Stimulated activated CD4-positive, alpha-beta T cell treated with anti-CD3 and anti-CD28 coated beads, Interleukin-15, amount 100 ng/mL, for 1 hour (primary cell): ENCODE results near the gene TMPRSS13.
"Not testable (repeated sequence)": the region's sequence is repeated elsewhere in the genome, so short reads cannot be mapped to it uniquely, and the experiment has no call there.

ENCODE experiments used
- DNase-seq, 2 donors: peaks; one replicate each; pipeline ENCODE4 v3.0.0-alpha.2; 2020; ENCODE audit warnings: low read depth in 1 of 2, low spot score in 1 of 2

TMPRSS13 gene

DNA sequence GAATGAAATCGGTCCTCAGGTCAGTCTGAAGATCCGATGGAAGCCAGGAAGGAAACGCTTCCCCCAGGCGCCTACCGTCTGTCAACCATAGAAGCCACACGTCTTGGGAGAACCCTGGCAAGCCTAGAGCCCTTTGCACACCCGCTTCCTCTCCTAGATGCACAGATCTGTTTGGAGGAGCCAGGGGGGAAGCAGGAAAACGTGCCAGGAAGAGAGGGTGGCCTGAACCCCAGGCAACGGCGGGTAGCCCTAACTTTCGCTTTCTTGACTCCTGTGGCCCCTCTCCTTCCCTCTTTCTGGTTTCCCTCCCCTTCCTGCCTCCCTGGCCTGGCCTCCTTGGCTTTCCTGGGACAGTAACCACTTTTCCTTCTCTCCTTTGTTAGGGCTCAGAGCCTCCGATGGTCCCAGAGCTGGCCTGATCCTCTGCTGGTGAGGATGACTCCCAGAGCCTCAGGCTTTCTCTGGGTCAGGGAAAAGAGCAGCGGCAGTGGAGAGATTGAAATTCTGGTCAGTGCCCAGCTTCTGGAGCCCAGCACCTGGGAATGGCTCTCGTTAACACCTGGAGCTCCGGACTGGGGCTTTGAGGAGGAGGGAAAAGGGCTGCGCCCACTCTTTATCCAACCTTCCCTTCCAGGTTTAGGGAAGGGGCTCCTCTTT, 54.8 kb downstream of the TMPRSS13 start:
- DNase-seq, result no peak

DNA sequence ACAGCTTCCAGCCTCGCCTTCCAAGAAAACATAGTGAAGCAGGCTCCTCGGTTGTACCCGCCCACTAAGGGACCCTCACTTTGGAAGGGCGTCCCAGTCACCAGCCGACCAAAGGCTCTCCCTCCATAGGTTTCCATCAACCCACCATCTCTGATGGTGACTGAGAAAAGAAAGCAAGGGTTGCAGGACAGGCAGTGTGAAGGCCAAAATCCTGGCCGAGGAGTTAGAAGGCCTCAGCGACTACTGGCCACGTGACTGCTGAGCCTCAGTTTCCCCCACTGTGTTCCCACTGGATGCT, 55.4 kb downstream of the TMPRSS13 start:
- DNase-seq, result no peak

DNA sequence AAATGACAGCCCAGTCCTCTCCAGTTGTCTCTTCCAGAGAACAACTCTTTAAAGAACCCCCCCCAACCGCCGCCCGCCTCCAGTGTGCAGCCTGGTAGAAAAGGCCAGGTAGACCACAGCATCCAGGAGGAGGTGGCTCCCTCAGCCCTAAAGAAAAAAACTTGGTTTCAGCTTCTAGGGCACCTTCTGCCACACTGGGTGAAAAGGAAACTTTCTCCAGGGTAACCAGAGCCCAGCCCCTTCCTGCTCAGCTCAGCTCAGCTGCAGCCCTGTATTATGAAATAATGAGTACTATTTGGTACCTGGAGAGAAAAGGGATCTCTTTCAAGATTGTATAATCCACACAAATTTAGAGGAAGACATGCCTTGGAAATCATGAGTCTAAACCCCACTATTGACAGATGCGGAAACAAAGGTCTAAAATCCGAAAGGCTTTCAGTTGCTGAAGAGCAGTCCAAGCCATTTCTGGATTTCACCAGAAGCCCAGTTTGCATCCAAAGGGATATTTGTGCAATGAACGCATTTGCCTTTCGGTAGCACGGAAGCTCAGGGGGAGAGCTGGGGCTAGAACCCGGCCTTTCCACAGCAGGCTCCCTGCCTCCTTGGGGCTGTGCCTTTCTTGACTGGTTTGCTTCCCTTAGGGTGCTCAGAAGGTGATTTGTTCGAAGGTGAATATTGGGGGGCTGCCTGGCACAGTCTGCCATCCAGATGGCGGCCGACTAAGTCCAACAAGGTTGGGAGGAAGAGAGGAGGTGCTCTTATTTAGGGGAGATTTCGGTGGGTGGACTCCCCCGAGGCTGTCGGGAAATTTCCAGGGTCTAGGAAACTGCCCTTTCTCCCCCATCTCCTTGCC, 56.0 kb downstream of the TMPRSS13 start:
- no peak for DNase-seq

DNA sequence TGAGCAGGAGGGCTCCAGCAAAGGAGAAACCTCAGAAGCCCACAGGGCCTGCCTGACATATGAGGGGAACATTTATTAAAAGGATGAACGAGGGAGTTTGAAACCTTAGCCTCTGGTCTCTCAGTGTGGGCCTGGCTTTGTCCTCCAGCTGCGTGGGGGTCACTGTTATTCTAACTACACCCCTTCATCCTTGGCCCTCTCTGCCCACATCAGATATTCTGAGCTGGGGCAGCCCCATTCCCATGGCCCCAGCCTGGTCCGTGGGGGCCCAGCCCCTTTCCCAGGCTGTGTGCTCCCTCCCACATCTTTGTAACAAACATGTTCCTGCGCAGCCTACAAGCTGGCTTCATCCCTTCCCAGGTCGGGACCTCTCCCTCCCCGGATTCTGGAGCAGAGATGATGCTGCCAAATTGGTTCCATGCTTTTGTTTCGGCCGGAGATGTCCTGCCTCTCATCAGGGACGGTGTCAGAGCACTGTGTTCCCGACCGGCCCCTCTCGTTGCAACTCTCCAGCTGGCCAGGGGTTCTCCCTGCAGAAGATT, 56.7 kb downstream of the TMPRSS13 start:
- no peak for DNase-seq

DNA sequence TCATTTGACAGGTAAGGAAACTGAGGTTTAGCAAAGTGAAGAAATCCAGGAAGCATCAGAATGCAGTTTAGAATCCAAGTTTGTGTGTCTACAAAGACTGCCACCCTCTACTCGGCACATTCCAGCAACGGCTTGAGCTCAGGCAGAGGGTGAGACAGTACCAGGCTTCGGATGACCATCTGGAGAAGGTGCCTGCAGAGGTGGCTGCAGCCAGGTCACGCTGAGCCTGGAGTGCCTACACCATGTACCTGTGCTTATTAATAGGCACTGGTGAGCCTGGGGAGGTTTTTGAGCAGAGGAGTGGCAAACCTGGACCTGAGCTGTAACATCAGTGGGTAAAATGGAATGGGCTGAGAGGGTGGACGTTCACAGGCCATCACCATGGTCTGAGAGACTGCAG, 57.4 kb downstream of the TMPRSS13 start:
- no peak for DNase-seq

DNA sequence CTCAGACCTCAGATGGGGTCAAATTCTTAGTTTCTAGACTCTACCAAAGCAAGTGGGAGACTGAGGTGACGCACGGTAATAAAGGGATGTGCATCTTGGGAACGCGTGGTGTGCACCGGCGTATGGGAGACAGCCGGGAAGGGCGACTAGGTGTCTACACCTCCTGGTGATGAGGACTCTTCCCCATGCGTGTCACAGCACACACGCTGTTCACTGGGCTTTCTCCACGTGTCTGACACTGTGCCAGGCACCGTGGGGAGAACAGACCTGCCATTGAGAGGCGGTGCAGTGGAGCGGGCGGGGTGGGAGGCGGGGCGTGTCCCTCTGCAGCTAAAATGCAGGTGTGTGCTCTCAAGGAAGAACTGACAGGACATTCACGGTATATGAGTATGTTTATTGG, 58.0 kb downstream of the TMPRSS13 start:
- DNase-seq, result no peak

DNA sequence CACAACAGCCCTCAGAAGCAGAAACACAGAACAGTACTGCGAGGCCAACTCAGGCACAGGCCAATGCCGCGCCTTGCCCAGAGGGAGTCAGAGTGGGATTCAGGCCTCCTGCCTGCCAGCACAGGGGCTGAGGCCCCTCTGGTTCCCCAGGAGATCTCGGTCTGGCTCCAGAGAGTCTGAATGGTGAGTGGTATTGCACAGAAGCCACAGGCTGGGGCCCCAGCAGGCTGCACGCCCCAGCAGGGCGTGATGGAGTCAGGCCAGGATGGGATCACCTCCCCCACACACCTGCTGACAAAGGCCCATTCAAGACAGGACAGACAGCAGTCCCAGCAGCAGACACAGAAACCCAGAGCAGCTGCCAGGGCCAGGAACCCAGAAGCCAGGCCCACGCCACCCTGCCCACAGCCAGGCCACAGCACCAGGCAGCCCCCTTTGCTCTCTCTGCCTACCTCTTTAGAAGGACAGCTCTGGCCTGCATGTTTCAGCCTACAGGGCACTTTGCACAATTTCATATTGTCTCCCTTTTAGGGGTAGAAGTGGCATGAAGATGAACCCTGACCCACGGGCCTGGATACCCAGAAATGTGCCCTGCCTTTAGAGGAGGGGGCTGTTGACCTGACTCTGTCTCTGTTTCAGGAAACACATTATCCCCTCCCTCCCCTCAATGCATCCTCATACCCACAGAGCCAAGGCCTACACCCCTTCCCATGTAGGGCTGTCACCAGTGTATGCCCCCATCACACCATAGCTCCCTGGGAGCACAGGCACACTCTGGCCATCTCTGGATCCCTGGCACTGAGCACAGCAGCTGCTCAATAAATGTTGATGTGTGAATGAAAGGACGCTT, 58.9 kb downstream of the TMPRSS13 start:
- DNase-seq, result no peak

DNA sequence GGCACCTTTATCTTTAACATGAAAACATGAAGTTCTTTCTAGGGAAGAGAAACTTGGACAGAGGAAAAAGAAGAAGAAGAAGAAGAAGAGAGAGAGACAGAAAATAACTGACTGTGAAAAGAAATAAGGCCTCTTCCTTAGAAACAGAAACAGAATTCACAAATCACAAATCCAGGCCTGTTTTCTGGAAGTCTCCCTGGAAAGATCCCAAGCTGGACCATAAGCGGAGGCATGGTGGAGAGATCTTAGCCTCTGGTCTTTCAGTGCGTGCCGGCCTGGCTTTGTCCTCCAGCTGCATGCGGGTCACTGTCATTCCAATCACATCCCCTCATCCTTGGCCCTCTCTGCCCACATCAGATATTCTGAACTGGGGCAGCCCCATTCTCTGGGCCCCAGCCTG, 59.6 kb downstream of the TMPRSS13 start:
- DNase-seq, result no peak

DNA sequence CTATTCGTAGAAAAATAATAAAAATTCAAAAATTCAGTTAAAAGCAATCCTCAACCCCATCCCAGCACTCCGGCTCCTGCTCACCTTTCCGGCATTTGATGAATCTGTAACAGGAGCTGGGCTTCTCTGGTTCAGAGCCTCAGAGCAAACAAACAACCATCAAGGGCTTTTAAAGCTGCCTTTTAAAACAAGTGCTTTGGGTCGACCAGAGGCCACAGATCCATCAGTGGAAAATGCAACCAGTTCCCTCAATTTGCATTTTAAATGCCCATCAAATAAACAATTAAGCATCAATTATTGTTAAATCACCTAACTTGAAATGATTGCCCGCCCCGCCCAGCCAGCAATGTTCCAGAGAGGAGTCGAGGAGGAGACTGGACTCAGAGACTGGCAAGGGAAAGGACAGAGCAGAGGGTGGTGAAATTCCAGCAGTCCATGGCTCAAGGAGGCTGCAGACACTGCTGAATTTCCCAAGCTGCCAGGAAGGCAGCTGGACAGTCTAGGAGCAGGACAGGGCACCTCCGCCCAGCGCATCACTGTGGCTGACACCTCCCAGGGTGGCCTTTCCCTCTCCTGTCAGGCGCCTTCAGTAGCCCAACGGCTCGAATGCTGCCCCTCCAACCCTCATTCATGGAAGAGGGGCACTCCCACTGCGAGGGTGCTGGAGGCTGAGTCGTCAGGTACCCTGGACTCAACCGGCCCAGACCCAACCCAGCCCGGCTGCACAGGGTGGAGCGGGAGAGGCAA, 60.2 kb downstream of the TMPRSS13 start:
- no peak for DNase-seq

DNA sequence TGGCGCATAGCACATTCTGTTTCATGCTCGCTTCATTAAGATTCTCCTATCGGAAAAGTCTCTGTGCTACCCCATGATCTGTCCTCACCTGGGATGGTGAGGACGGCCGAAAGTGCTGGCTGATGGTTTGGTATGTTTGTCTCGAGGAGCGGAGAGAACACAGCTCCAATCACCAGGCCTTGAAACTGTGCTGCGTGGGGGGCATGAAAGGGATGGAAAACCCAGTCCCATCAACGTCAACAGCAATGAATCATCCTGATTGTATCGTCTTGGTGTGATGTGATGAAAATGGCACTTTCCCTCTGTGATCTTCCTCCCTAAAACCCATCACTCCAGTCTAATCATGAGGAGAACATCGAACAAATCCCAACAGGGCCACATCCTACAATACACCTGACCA, 61.1 kb downstream of the TMPRSS13 start:
- no peak for DNase-seq

DNA sequence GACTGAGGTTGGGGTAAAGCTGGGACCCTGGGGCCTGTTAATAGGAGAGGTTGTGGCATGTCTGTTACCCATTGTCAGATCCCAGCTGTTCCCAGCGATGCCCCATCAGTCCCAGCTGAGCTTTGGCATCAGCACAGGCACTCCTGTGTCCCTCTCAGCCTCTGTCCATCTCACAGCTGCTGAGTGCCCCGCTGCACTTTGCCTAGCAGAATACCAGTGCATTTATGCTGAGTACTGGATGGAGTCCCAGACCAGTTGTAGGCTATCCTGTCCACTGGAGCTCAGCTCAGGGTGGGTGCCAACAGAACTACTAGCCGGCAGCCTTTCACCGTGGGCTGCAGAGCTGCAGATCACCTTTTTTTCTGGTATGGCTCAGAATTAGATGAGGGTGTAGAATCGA, 62.7 kb downstream of the TMPRSS13 start:
- DNase-seq, result no peak

DNA sequence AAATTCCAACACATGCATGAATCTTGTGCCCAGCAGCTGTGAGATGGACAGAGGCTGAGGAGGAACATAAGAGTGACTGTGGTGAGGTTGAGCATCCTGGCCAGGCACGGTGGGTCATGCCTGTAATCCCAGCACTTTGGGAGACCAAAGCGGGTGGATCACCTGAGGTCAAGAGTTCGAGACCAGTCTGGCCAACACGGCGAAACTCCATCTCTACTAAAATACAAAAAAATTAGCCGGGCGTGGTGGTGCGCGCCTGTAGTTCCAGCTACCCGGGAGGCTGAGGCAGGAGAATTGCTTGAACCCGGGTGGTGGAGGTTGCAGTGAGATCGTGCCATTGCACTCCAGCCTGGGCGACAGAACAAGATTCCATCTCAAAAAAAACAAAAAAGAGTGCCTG, 63.7 kb downstream of the TMPRSS13 start:
- DNase-seq, result not testable (repeated sequence)

DNA sequence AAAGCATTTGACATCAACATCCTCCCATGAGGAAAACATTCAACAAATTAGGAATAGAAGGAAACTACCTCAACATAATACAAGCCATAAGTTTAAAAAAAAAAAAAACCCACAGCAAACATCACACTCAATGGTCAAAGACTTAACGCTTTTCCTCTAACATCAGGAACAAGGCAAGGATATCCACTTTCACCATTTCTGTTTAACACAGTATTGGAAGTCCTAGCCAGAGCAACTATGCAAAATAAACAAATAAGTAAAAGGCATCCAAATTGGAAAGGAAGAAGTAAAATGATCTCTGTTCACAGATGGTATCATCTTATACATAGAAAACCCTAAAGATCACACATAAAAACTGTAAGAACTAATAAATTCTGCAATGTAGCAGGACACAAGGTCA, 65.8 kb downstream of the TMPRSS13 start:
- DNase-seq, result no peak

DNA sequence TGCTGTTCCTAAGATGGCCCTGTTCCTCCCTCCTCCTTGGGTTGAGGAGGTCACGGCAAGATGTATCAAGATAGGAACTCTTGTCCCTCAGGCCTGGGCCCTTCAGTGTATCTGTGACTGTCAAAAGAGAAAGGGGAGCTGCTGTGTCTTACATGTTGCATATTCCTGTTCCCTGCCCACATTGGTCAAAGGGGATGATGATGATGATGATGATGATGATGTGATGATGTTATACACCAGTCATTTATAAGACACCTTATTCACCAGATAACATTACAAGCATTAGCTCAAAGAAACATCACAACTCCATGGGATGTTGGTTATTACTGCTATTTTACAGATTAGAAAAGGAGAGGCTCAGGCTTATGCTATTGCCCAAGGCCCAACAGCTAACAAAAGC, 66.4 kb downstream of the TMPRSS13 start:
- DNase-seq, result no peak

DNA sequence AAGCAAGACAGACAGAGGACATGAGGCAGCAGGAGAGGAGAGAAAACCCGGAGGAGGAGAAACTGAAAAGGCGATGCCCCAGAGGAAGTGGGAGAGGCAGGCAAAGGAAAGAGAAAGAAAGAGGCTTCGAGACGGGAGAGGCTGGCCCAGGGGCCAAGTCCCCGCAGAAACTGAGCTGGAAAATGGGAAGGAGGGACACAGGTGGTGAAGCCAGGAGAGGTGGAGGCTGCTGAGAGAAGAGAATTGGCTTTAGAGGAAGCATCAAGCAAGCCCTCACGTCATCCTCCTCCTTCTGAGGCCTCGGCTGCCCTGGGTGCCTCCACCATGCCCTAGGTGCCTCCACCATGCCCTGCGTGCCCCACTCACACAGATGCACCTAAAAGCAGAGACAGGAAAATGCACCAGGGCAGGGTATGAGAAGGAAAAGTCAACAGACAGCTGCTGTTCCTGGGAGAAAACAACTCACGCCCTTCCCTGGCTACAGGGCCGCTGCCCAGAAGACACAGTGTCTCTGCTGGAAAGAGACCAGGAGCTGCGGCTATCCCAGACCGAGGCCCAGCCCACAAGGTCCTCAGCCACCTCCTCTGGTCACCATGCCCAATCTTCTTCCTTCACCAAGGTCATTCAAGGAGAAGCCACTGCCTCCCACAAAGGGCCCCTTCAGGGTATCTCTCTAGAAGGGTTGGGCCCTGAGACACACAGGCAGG, 67.0 kb downstream of the TMPRSS13 start:
- no peak for DNase-seq

DNA sequence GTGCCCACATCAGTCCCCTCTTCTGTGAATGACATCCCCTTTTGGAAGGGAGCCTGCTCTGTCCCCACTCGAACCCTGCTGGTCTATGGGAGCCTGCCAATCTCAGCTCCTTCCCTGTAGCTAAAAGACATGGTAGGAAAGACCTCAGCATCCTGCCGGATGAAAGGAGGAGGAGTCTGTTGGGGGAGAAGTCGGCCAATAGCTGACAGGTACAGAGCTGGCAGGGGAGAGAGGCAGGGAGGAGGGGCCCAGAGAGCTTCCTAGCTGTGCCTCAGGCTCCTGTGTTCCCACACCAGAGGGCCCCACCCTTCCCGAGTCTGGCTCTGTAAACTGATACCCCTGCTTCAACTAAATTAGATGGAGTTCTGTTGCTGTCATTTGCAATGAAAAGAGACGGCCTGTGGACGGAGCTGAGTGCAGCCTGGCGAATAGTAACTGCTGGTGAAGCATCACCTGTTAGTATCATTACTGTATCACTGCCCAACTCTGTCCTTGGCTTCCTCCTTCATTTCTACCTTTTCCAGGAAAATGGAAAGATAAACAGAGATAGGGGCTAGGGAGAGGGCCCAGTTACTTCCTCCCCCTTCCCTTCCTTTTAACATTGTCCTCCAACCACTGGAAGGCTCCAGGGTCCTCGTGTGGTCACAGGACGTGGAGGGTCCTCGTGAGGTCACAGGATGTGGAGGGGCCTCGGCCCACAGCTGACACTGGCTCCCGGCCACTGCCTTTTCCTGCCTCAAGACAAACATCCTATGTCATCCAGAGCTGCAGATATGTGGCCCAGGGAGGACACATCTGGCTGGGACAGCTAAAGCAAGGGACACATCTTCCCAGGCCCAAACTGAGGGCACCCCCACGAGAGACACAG, 67.8 kb downstream of the TMPRSS13 start:
- no peak for DNase-seq

DNA sequence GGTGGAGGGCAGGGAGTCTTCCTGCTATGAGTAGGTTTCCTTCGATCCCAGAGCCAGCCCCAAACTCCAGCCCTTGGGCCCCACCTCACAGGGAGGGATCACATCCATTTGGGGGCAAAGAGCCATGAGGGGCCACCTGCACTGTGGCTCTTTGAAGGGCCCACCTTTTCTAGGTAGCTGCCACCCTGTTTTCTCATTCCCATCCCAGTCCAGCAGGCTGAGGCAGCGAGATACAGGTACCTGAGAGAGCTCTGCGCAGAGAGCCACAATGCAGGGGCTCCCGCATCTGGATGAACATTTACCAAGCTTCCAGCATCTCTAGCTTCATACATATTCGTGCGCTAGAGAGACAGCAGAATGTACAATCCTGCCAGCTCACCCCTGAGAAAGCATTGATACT, 69.1 kb downstream of the TMPRSS13 start:
- DNase-seq, result no peak

DNA sequence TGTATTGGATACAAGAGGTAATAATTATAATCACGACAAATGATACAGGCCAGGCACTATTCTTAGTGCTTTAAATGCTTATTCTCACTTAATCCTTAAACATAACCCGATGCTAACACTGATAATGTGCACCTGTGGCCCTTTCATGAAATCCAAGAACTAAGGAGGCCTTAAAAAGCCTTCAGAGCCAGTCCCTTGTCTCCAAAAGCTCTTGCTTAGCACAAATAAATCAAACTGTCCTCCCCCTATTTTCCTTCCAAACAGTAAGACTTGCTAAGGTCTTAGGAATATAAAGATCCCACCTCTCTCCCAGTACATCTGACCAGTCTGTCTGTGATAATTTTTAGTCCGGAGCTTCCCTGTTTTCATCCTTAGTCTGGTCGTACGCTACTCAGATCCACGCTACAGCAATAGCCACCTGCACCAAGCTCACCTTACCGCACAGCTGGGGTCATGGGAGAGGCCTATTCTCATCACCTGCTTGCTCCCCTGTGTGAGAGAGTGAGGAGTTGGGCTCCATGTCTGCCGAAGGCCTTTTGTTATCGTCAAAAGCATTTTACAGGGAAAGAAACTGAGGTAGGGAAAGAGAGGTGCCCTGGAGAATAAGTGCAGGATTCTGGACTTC, 69.6 kb downstream of the TMPRSS13 start:
- DNase-seq, result no peak

DNA sequence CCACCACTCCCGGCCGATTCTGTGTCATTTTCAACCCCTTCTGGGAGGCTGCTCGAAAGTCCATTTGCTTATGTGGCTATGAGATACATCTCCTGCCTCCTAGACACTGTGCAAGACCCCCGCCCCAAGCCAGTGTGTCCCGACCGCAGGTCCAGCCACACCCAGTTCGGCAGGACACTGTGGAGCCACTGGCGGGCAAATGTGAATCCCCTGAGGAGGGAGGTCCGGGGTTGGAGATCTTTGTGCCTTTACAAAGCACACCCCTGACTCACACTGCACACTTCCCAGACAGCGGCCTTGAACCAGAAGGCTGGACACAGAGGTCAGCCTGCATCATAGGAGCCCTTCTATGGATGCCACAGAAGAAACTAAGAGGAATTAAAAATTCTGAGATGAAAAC, 70.1 kb downstream of the TMPRSS13 start:
- no peak for DNase-seq
